HFF-Myc (cell line): ENCODE data around the gene PEX10.

Experiments used
- DNase-seq: peaks from one replicate; pipeline ENCODE4 v3.0.0-alpha.2; 2011; ENCODE audit warnings: low read depth; ENCODE audit errors: extremely low read depth
- H3K4me3 ChIP-seq: replicated peaks from 2 replicates; pipeline ENCODE4 v1.5.1; 2011; ENCODE audit warnings: low read depth, mild to moderate bottlenecking, control low read depth, low read length
- CTCF ChIP-seq: IDR thresholded peaks from 2 replicates; pipeline ENCODE4 v1.5.1; 2012; ENCODE audit warnings: mild to moderate bottlenecking, low read depth, low read length, control low read depth; ENCODE audit errors: missing control alignments

Gene PEX10

GRCh38 chr1:2354511-2355372, 57.6 kb downstream of the PEX10 start:
- H3K4me3 ChIP-seq = no peak overlapping the region
- no peak for TF ChIP-seq CTCF
- no peak for DNase-seq
